C4-2B (cell line): Measurements from ENCODE around the gene FGF22.
"Not testable (repeated sequence)": the region's sequence is repeated elsewhere in the genome, so short reads cannot be mapped to it uniquely, and the experiment has no call there.

Experiments used
- ZFX ChIP-seq: fragments of 450-650 bp; IDR thresholded peaks from 2 replicates; pipeline ENCODE4 v1.6.1; 2017
- TF ChIP-seq, protein P1 (sequence below): fragments of 450-650 bp; conservative IDR thresholded peaks from 2 replicates; pipeline ENCODE4 v1.5.1; 2017; ENCODE audit warnings: mild to moderate bottlenecking

DNA sequence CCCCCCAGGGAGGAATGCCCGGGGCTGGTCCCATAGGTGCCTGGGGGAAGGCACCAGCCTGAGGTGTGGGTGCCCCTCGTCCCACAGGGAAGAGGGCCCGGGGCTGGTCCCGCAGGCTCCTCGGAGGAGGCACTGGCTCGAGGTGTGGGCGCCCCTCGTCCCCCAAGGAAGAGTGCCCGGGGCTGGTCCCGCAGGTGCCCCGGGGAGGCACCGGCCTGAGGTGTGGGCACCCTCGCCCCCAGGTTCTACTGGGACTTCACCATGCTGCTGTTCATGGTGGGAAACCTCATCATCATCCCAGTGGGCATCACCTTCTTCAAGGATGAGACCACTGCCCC is 36.4 kb upstream of the FGF22 start:
- TF ChIP-seq, protein P1, sequence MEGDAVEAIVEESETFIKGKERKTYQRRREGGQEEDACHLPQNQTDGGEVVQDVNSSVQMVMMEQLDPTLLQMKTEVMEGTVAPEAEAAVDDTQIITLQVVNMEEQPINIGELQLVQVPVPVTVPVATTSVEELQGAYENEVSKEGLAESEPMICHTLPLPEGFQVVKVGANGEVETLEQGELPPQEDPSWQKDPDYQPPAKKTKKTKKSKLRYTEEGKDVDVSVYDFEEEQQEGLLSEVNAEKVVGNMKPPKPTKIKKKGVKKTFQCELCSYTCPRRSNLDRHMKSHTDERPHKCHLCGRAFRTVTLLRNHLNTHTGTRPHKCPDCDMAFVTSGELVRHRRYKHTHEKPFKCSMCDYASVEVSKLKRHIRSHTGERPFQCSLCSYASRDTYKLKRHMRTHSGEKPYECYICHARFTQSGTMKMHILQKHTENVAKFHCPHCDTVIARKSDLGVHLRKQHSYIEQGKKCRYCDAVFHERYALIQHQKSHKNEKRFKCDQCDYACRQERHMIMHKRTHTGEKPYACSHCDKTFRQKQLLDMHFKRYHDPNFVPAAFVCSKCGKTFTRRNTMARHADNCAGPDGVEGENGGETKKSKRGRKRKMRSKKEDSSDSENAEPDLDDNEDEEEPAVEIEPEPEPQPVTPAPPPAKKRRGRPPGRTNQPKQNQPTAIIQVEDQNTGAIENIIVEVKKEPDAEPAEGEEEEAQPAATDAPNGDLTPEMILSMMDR = not testable (repeated sequence)
- not testable (repeated sequence) for TF ChIP-seq ZFX
